Measurements from ENCODE around the gene ITGA8.
"Not testable (repeated sequence)": the region's sequence is repeated elsewhere in the genome, so short reads cannot be mapped to it uniquely, and the experiment has no call there.

Gene ITGA8

GRCh38 chr10:15545884-15546283 is 173.8 kb downstream of the ITGA8 start:
- DNase-seq: no peak

- DNase-seq: no peak
Measured at GRCh38 chr10:15545266-15545665, 174.5 kb downstream of the ITGA8 start.

- no peak for DNase-seq
Measured at GRCh38 chr10:15543994-15544393, 175.7 kb downstream of the ITGA8 start.

GRCh38 chr10:15542817-15543216 is 176.9 kb downstream of the ITGA8 start:
- no peak for DNase-seq

- DNase-seq: no peak
Measured at GRCh38 chr10:15541376-15541775, 178.3 kb downstream of the ITGA8 start.

- no peak for DNase-seq
Measured at GRCh38 chr10:15540727-15541126, 179.0 kb downstream of the ITGA8 start.

GRCh38 chr10:15539262-15539661 is 180.5 kb downstream of the ITGA8 start:
- no peak for DNase-seq

- not testable (repeated sequence) for DNase-seq
Measured at GRCh38 chr10:15534928-15535538, 184.7 kb downstream of the ITGA8 start.

GRCh38 chr10:15531927-15532722 is 187.6 kb downstream of the ITGA8 start:
- DNase-seq: no peak

- DNase-seq: no peak
Measured at GRCh38 chr10:15528859-15529239, 190.9 kb downstream of the ITGA8 start.

- DNase-seq: no peak
Measured at GRCh38 chr10:15526754-15527153, 193.0 kb downstream of the ITGA8 start.

GRCh38 chr10:15521328-15521903 is 198.3 kb downstream of the ITGA8 start:
- no peak for DNase-seq

GRCh38 chr10:15518250-15518649 is 201.5 kb downstream of the ITGA8 start:
- no peak for DNase-seq

GRCh38 chr10:15516256-15517085 is 203.3 kb downstream of the ITGA8 start:
- no peak for DNase-seq

GRCh38 chr10:15515202-15515601 is 204.5 kb downstream of the ITGA8 start:
- no peak for DNase-seq

GRCh38 chr10:15510963-15511362 is 208.8 kb downstream of the ITGA8 start:
- no peak for DNase-seq

GRCh38 chr10:15505329-15505728 is 214.4 kb downstream of the ITGA8 start:
- DNase-seq: no peak

- no peak for DNase-seq
Measured at GRCh38 chr10:15504101-15504840, 215.5 kb downstream of the ITGA8 start.

- DNase-seq: no peak
Measured at GRCh38 chr10:15494850-15495506, 224.7 kb downstream of the ITGA8 start.

- no peak for DNase-seq
Measured at GRCh38 chr10:15491856-15492642, 227.7 kb downstream of the ITGA8 start.

GRCh38 chr10:15489431-15489830 is 230.3 kb downstream of the ITGA8 start:
- no peak for DNase-seq
